ENCODE data around the gene LRRC58.

Gene LRRC58

DNA sequence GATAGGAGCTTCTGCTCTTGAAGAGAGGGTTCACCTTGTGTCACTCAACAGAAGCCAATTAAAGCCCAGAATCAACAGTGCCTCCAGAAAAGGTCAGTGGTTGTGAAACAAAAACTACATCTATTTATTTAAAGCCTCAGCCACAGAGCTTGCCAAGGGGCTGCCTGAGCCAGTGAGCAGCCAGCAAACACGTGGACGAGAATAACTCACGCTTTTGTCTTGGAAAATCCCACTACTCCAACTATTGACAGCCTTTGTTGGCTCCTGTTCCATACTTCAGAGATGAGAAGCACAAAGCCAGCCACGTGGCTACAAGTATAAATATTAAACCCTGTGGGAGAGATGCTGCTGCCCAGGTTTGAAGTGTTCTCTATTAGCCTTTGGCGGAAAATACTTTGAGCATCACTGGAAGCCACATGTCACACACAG lies 74.4 kb downstream of the LRRC58 start:
- no peak for DNase-seq
